HG02759 (cell line): ENCODE data around the gene RNF213.

Experiments
- ATAC-seq: cut with Tn5 transposase; IDR thresholded peaks from one replicate; pipeline ENCODE4 v1.9.1; 2021; ENCODE audit warnings: mild to moderate bottlenecking, moderate library complexity; ENCODE audit not compliant: unreplicated experiment

The RNF213 gene

GRCh38 chr17:80413771-80414507 is 153.3 kb downstream of the RNF213 start:
- no peak for ATAC-seq

- ATAC-seq: no peak
These were observed 153.8 kb downstream of the RNF213 start for GRCh38 chr17:80414508-80414802.

GRCh38 chr17:80414803-80415625 is 154.4 kb downstream of the RNF213 start, which contains the start of gene ENDOV:
Gene ENDOV (plus strand): TSS chr17:80415167. CDS start chr17:80415195, 28 bp downstream.
- peak; percentile 95 for ATAC-seq

- ATAC-seq: no peak
These were observed 155.0 kb downstream of the RNF213 start for GRCh38 chr17:80415626-80416137.

GRCh38 chr17:80416260-80416939 is 155.7 kb downstream of the RNF213 start:
- ATAC-seq: no peak

GRCh38 chr17:80416940-80417293 is 156.3 kb downstream of the RNF213 start:
- no peak for ATAC-seq

GRCh38 chr17:80418589-80418988 is 157.9 kb downstream of the RNF213 start:
- ATAC-seq: no peak

- no peak for ATAC-seq
These were observed 158.6 kb downstream of the RNF213 start for GRCh38 chr17:80419255-80419654.

- no peak for ATAC-seq
These were observed 160.9 kb downstream of the RNF213 start for GRCh38 chr17:80421381-80422090.

- no peak for ATAC-seq
These were observed 161.6 kb downstream of the RNF213 start for GRCh38 chr17:80422276-80422675.

- no peak for ATAC-seq
These were observed 162.3 kb downstream of the RNF213 start for GRCh38 chr17:80422981-80423380.

- ATAC-seq: no peak
These were observed 163.0 kb downstream of the RNF213 start for GRCh38 chr17:80423536-80424225.

- no peak for ATAC-seq
These were observed 163.6 kb downstream of the RNF213 start for GRCh38 chr17:80424261-80424660.

GRCh38 chr17:80424878-80425765 is 164.5 kb downstream of the RNF213 start:
- no peak for ATAC-seq

GRCh38 chr17:80425835-80426426 is 165.3 kb downstream of the RNF213 start:
- no peak for ATAC-seq

- peak; percentile 75 for ATAC-seq
These were observed 166.1 kb downstream of the RNF213 start for GRCh38 chr17:80426671-80427326.

- no peak for ATAC-seq
These were observed 167.0 kb downstream of the RNF213 start for GRCh38 chr17:80427366-80428282.
